Measurements from ENCODE around the gene VPS13D. TPM values are rescaled to one million over a fixed set of nuclear protein-coding genes. Genes with fewer than 3 reads are reported as not detected.
A peak's percentile ranks its signal among the peaks of the same experiment; 100 is the strongest.

The VPS13D gene
- total and polyA plus RNA-seq, 10 of the 15 experiments (the other 5 are each of a cell fraction or from before 2014, with no cell fraction given), result 1.4 to 16.9 (median 8.5) TPM

DNA sequence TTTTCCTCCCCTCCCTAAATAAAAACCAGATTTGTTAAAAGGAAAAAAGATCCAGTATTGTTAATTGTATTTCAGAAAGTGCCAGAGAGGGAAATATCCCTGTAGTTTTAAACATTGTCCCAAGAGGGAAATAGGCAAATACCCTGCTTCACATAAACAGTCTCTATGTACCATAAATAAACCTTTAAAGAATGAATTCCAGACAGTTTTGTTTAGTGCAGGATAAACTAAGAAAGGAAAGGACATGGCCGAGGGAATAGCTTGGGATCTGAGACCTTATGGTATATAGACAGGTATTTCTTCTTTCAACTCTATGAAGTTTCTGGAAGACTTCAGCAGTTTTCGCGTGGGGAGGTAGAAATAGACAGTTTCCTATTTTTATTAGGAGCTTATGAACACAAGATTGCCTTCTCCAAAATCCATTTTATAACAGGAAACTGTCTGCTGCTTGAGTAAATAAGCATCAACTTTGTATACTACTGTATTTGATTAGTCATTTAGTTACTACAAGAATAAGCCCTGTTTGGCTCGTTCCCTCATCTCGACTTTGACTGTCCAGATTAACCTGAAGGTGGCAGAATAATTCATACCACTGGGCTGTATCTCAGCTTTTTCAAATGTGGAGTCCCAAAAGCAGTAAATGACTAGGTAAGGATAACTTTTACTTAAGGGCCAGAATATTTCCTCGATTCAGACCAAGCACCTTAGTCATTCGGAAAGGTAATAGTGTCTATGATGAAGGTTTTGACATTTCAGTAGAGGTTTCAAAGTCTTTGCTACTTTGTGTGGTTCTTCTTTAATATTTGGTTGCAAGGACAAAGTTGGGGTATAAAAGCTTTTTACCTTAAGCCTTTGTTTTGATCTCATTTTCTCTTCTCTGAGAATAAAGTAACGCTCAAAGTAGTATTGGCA is 177.5 kb downstream of the VPS13D start (continued):
- TF ChIP-seq RAD21 (IDR thresholded peaks at IDR 0.05; ENCODE audit: insufficient read depth, low read depth, low read length) (peak; percentile 48), NR2C1 (IDR thresholded peaks at IDR 0.05) (no peak), SPI1 (IDR thresholded peaks at IDR 0.05; ENCODE audit: borderline replicate concordance, insufficient read depth, low read depth, low read length) (no peak), RFX5 (IDR thresholded peaks at IDR 0.05; ENCODE audit: low read depth, low read length) (no peak), JUNB (IDR thresholded peaks at IDR 0.05) (peak; percentile 46; the same call in 1 of the 2 replicates), NR2F1 (conservative IDR thresholded peaks at IDR 0.05) (no peak), IRF4 (IDR thresholded peaks at IDR 0.05; ENCODE audit: low read depth, low read length) (0 out of 2 replicates have a peak, but pooled peaks have one; percentile 20), CHD1 (IDR thresholded peaks at IDR 0.05; ENCODE audit: low read depth, low read length) (no peak), ASH2L (IDR thresholded peaks at IDR 0.05; ENCODE audit: borderline replicate concordance, low read depth) (no peak), STAT1 (conservative IDR thresholded peaks at IDR 0.05) (no peak), BCL3 (IDR thresholded peaks at IDR 0.05; ENCODE audit: borderline replicate concordance, insufficient read depth, low read depth, low read length, poor library complexity, severe bottlenecking) (no peak), POLR2AphosphoS5 (IDR thresholded peaks at IDR 0.05; ENCODE audit: low read length) (no peak)
- TF ChIP-seq, protein P1, sequence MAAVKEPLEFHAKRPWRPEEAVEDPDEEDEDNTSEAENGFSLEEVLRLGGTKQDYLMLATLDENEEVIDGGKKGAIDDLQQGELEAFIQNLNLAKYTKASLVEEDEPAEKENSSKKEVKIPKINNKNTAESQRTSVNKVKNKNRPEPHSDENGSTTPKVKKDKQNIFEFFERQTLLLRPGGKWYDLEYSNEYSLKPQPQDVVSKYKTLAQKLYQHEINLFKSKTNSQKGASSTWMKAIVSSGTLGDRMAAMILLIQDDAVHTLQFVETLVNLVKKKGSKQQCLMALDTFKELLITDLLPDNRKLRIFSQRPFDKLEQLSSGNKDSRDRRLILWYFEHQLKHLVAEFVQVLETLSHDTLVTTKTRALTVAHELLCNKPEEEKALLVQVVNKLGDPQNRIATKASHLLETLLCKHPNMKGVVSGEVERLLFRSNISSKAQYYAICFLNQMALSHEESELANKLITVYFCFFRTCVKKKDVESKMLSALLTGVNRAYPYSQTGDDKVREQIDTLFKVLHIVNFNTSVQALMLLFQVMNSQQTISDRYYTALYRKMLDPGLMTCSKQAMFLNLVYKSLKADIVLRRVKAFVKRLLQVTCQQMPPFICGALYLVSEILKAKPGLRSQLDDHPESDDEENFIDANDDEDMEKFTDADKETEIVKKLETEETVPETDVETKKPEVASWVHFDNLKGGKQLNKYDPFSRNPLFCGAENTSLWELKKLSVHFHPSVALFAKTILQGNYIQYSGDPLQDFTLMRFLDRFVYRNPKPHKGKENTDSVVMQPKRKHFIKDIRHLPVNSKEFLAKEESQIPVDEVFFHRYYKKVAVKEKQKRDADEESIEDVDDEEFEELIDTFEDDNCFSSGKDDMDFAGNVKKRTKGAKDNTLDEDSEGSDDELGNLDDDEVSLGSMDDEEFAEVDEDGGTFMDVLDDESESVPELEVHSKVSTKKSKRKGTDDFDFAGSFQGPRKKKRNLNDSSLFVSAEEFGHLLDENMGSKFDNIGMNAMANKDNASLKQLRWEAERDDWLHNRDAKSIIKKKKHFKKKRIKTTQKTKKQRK (IDR thresholded peaks at IDR 0.05; ENCODE audit: low read depth, low read length), result no peak
- TF ChIP-seq, protein P2, sequence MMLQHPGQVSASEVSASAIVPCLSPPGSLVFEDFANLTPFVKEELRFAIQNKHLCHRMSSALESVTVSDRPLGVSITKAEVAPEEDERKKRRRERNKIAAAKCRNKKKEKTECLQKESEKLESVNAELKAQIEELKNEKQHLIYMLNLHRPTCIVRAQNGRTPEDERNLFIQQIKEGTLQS (IDR thresholded peaks at IDR 0.05; ENCODE audit: borderline replicate concordance, extremely low read depth, low read depth, low read length), result no peak
